ENCODE measurements around the gene HYAL3.

HYAL3 gene

DNA sequence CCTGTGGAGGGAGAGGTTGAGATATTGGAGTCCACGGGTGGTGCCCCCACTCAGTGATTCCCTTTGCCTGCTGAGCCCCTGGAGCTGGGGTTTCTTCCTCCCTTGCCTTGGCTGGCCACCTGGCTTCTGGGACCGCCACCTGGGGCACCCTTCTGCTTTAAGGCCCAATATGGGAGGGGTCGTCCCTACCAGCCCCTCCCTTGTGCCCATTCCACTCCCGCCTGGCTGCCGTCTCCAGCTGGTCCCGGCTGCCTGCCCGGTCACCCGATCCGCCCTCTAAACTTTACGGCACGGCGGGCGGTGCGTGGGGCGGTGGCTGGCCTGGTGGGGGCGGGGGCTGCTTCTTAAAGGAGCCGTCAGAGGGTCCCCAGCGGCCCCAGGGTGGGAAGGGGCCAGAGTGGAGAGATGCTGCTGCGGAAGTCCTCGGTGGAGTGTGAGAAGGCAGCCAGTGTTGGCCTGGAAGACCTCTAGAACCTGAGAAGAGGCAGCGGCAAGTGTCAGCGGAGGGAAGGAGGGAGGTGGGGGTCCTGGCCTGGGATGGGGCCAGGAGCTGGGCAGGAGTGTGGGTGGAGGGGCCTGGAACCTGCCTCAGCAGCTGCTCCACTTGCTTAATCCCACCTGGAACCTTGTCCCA, 31.8 kb downstream of the HYAL3 start:
- peak overlapping the region; percentile 51 for H3K4me3 ChIP-seq (ENCODE audit: low read length)
- no peak for DNase-seq (ENCODE audit: low read depth)
- TF ChIP-seq, protein P1, sequence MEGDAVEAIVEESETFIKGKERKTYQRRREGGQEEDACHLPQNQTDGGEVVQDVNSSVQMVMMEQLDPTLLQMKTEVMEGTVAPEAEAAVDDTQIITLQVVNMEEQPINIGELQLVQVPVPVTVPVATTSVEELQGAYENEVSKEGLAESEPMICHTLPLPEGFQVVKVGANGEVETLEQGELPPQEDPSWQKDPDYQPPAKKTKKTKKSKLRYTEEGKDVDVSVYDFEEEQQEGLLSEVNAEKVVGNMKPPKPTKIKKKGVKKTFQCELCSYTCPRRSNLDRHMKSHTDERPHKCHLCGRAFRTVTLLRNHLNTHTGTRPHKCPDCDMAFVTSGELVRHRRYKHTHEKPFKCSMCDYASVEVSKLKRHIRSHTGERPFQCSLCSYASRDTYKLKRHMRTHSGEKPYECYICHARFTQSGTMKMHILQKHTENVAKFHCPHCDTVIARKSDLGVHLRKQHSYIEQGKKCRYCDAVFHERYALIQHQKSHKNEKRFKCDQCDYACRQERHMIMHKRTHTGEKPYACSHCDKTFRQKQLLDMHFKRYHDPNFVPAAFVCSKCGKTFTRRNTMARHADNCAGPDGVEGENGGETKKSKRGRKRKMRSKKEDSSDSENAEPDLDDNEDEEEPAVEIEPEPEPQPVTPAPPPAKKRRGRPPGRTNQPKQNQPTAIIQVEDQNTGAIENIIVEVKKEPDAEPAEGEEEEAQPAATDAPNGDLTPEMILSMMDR (conservative IDR thresholded peaks at IDR 0.05; ENCODE audit: low read depth, low read length) = peak; percentile 13

DNA sequence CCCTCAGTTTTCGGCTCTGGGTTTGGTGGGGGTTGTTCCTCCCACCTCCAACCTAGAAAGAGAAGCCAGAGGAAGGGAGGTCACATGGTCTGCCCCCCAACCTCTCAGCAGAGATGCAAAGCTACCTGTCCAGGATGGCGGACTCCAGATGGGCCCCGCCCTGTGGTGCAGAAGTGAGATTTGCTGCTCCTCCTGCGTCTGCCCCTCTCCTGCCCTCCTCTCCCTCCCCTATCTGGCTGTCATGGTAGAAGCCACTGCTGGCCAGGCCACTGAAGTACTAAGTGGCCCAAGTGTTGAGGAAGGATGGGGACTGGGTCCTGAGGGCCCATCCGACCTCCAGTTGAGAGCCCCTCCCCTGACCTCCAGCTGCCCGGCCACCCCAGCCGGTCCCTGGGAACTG, 32.4 kb downstream of the HYAL3 start:
- no peak for DNase-seq (ENCODE audit: low read depth)
- TF ChIP-seq, protein P1 (conservative IDR thresholded peaks at IDR 0.05; ENCODE audit: low read depth, low read length) = no peak
- H3K4me3 ChIP-seq (ENCODE audit: low read length) = peak overlapping the region; percentile 51

DNA sequence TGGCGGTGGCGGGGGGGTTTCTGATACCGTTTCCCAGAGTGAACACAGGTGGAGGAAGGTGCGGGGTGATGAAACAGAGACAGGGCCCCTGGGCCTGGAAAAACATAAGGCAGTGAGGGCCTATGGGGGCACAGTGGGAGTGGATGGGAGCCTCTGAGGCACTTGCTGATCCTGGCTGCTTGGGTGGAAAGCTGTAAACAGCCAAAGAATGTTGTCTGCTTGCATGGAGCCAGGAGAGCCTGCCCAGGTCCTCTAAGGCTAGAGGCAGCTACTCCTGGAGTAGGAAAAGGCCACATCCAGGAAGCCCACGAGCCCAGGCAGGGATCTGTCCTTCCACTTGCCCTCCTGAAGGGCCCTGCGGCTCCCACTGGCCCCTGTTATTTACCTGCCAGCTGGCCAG, 33.2 kb downstream of the HYAL3 start:
- H3K4me3 ChIP-seq (ENCODE audit: low read length) = no peak overlapping the region
- no peak for DNase-seq (ENCODE audit: low read depth)

DNA sequence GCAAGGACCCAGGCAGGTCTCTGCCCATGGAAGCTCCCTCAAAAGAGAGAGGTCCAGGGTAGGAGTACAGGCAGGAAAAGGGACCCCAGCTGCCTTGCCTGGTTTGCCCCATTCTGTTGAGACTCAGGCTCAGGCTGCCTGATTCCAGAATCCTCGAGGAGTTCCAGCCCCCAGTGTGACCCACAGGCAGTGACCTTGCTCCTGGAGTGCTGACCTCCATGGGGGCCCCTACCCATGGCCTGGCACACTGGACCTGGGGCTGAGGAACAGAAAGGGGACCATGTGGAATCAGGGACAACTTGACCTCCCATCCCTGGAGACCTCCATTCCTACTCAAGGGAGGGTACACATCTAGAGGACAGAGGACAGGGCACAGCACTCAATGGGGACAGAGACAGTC, 33.6 kb downstream of the HYAL3 start:
- no peak for DNase-seq (ENCODE audit: low read depth)
- no peak overlapping the region for H3K4me3 ChIP-seq (ENCODE audit: low read length)
- TF ChIP-seq, protein P1 (conservative IDR thresholded peaks at IDR 0.05; ENCODE audit: low read depth, low read length) = no peak

More for the DNA sequence above, 33.2 kb downstream of the HYAL3 start:
- TF ChIP-seq, protein P1 (conservative IDR thresholded peaks at IDR 0.05; ENCODE audit: low read depth, low read length) = no peak

DNA sequence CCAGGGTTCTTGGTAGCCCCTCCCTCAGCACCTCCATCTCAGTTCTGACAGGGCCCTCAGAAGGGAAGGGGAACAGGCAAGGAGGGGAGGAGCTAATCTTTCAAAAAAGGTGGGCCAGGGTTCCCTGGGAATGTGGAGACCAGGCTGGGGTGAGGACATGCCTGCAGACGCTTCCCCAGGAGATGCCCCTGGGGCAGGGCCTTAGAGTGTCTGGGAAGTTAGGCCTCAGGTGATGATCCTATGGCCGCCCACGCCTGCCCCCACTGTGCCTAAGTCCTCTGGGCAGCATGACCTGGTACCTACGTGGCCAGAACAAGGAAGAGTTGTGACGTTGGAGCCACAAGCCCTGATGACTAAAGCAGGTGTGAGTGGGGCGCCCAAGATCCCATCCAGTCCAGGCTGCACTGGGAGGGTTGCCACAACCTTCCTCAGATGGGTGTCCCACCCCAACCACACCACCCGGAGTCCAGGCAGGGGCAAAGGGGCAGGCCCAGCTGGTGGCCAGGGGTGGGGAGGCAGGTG, 34.2 kb downstream of the HYAL3 start:
- TF ChIP-seq, protein P1 (conservative IDR thresholded peaks at IDR 0.05; ENCODE audit: low read depth, low read length) = no peak
- DNase-seq (ENCODE audit: low read depth) = no peak
- H3K4me3 ChIP-seq (ENCODE audit: low read length) = no peak overlapping the region

DNA sequence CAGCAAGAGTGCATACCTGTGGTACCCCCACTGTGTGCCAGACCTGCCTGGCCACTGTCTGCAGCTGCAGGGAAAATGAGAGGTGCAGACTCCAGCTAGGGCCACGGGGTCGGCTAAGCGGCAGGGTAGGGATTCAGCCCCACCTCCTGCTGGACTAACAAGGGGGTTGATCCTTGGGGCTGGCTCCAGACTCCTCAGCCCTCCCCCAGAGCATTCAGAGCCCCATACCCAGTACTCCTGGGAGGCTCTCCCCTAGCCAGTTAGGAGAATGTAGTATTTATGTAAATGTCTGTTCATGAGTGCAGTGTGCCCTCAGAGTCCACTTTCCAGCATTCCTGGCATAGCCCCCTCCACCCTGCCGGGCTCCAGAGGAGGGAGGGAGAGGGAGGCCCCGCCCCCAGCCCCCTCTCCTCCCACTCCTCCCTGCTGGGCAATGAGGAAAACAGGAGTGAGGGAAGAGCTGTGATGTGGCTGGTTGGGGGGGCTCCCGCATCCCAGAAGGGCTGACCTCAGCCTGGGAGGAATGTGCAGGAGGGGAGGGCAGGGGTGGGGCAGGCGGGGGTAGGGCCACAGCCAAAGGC, 34.7 kb downstream of the HYAL3 start:
- TF ChIP-seq, protein P1 (conservative IDR thresholded peaks at IDR 0.05; ENCODE audit: low read depth, low read length) = no peak

More for the DNA sequence above, 34.7 kb downstream of the HYAL3 start:
- DNase-seq (ENCODE audit: low read depth) = peak; percentile 96
- no peak overlapping the region for H3K4me3 ChIP-seq (ENCODE audit: low read length)
